ENCODE measurements around the gene TMEM247.

GRCh38 chr2:46435796-46436360, 43.5 kb upstream of the TMEM247 start:
- TF ChIP-seq POLR2AphosphoS5 (IDR thresholded peaks at IDR 0.05; ENCODE audit: low read depth, low read length) (no peak), TAF1 (IDR thresholded peaks at IDR 0.05; ENCODE audit: borderline replicate concordance, insufficient read depth, low read length) (no peak), REST (IDR thresholded peaks at IDR 0.05; ENCODE audit: insufficient read depth in 1 of 2, low read depth in 2 of 2, low read length in 2 of 2) (no peak)

Data from PFSK-1 (cell line).